Measurements from ENCODE around the gene SV2B.

DNA sequence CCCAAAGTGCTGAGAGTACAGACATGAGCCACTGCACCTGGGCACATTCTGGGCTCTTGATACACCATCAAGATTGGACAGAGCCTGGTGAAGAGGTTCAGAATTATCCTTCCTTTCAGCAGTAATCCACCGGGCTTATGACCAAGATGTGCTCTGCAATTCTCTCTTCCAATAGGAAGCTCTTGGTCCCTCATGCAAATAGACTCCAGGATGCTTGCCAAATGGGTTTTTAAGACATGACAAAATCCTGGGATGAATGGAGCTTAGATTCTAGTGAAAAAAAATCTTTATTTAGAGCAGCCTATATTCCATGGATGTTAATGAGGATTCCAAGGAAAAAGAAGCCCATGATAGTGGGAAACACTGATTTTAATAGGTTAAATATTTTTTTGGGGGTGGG, 119.1 kb downstream of the SV2B start:
- TF ChIP-seq, protein P1, sequence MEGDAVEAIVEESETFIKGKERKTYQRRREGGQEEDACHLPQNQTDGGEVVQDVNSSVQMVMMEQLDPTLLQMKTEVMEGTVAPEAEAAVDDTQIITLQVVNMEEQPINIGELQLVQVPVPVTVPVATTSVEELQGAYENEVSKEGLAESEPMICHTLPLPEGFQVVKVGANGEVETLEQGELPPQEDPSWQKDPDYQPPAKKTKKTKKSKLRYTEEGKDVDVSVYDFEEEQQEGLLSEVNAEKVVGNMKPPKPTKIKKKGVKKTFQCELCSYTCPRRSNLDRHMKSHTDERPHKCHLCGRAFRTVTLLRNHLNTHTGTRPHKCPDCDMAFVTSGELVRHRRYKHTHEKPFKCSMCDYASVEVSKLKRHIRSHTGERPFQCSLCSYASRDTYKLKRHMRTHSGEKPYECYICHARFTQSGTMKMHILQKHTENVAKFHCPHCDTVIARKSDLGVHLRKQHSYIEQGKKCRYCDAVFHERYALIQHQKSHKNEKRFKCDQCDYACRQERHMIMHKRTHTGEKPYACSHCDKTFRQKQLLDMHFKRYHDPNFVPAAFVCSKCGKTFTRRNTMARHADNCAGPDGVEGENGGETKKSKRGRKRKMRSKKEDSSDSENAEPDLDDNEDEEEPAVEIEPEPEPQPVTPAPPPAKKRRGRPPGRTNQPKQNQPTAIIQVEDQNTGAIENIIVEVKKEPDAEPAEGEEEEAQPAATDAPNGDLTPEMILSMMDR (conservative IDR thresholded peaks at IDR 0.05; ENCODE audit: low read depth, low read length) = no peak
- TF ChIP-seq EZH2 (IDR thresholded peaks at IDR 0.05; ENCODE audit: borderline replicate concordance, low read depth, low read length, poor library complexity, severe bottlenecking) = no peak

Data from A673 (cell line).